Panc1 (cell line): ENCODE data around the gene IGSF3. TPM values are rescaled to one million over a fixed set of nuclear protein-coding genes. Genes with fewer than 3 reads are reported as not detected.

Experiments
- ATAC-seq: fragments of 200-7000 bp; cut with Tn5 transposase; 2 replicates; pipeline ENCODE4 v1.9.1; 2020; ENCODE audit warnings: mild to moderate bottlenecking, moderate library complexity
- BruUV-seq: library from RNA; stranded (reverse); fragments of 400-500 nt; replicated peaks from 2 replicates; lab custom pipeline; 2021; lab: Mats Ljungman, UMichigan
- CTCF ChIA-PET: fragments of 300-600 bp; sonication (Branson Sonifier 250); formaldehyde crosslinking; loops from one replicate; lab custom pipeline; 2022; ENCODE audit warnings: antibody characterized with exemption; lab: Charles Lee
- POLR2A ChIA-PET: fragments of 300-600 bp; sonication (Branson Sonifier 250); formaldehyde crosslinking; loops from one replicate; lab custom pipeline; 2022; ENCODE audit warnings: antibody characterized with exemption; lab: Charles Lee
- DNase-seq: peaks from one replicate; pipeline ENCODE4 v3.0.0-alpha.2; 2010; ENCODE audit warnings: low read depth, low spot score
- H3K27ac ChIP-seq: 2 replicates; pipeline ENCODE4 v1.5.1; 2011; ENCODE audit warnings: mild to moderate bottlenecking, low read length, inconsistent platforms
- H3K27me3 ChIP-seq: fragments of 200-500 bp; sonication (Bioruptor generic); 2 replicates; pipeline ENCODE4 v1.6.0; 2014; ENCODE audit warnings: low read length, inconsistent platforms; ENCODE audit not compliant: control insufficient read depth, insufficient read depth
- H3K36me3 ChIP-seq: fragments of 200-500 bp; sonication (Bioruptor generic); 2 replicates; pipeline ENCODE4 v1.5.1; 2014; ENCODE audit warnings: inconsistent platforms, mild to moderate bottlenecking, low read length, moderate library complexity; ENCODE audit not compliant: control insufficient read depth, insufficient read depth
- H3K4me1 ChIP-seq: 2 replicates; pipeline ENCODE4 v1.5.1; 2011; ENCODE audit warnings: inconsistent platforms, mild to moderate bottlenecking, low read length, moderate library complexity; ENCODE audit not compliant: control insufficient read depth, insufficient read depth
- H3K4me3 ChIP-seq, 2 experiments: 2 replicates each; pipeline ENCODE4 v1.5.1; 2011 to 2012; ENCODE audit warnings: low read depth in 2 of 2, low read length in 2 of 2, mild to moderate bottlenecking in 2 of 2, inconsistent platforms in 1 of 2, moderate library complexity in 1 of 2
- H3K9me3 ChIP-seq: fragments of 200-500 bp; sonication (Bioruptor generic); 2 replicates; pipeline ENCODE4 v1.5.1; 2014; ENCODE audit warnings: low read depth, mild to moderate bottlenecking, inconsistent platforms, low read length, moderate library complexity; ENCODE audit not compliant: control insufficient read depth, insufficient read depth
- POLR2AphosphoS5 ChIP-seq: IDR thresholded peaks from 2 replicates; pipeline ENCODE4 v1.6.1; 2012; ENCODE audit warnings: mild to moderate bottlenecking, low read depth, low read length, moderate library complexity
- REST ChIP-seq, 2 experiments: IDR thresholded peaks; 2 replicates each; pipeline ENCODE4 v1.6.1; 2011 to 2012; ENCODE audit warnings: low read depth in 2 of 2, control low read depth in 1 of 2, low read length in 1 of 2, mild to moderate bottlenecking in 1 of 2, moderate library complexity in 1 of 2; ENCODE audit not compliant: insufficient read depth in 1 of 2
- SIN3A ChIP-seq: IDR thresholded peaks from 2 replicates; pipeline ENCODE4 v1.6.1; 2012; ENCODE audit warnings: low read depth, mild to moderate bottlenecking, low read length, moderate library complexity, borderline replicate concordance; ENCODE audit not compliant: insufficient read depth
- TCF7L2 ChIP-seq: IDR thresholded peaks from 2 replicates; pipeline ENCODE4 v1.6.1; 2011; ENCODE audit warnings: mild to moderate bottlenecking, low read depth, low read length, inconsistent platforms
- in situ Hi-C: cut with HindIII; loops from 2 replicates; pipeline ENCODE4 v1.10.0; 2016; ENCODE audit warnings: low sequenced_read_pairs, low pct_unique_long_range_greater_than_20kb
- intact Hi-C: fragments of 100-400 bp; cut with micrococcal nuclease; formaldehyde crosslinking; loops from one replicate; pipeline ENCODE4 v1.10.0; 2022; ENCODE audit not compliant: unreplicated experiment
- total RNA-seq: library from RNA; stranded (reverse); gene quantifications from one replicate; pipeline ENCODE4 v1.2.1, GENCODE V29; 2021; ENCODE audit not compliant: unreplicated experiment
- TF ChIP-seq, protein P1 (sequence below): fragments of 450-650 bp; IDR thresholded peaks from 2 replicates; pipeline ENCODE4 v1.5.1; 2017; ENCODE audit warnings: mild to moderate bottlenecking

IGSF3 gene
- total RNA-seq, 1 experiment from 2014 or later = 9.3 TPM

GRCh38 chr1:116585886-116586285 is 81.6 kb downstream of the IGSF3 start:
- H3K27me3 ChIP-seq = no peaks in the 10 kb centered on the region
- H3K36me3 ChIP-seq = no peaks in the 10 kb centered on the region
- ChIA-PET POLR2A (no interaction called here), CTCF (no interaction called here)
- H3K27ac ChIP-seq = no peak overlapping the region
- no peak overlapping the region for H3K4me3 ChIP-seq
- ATAC-seq (no peak), DNase-seq (no peak)
- no TSS peak for BruUV-seq
- no peaks in the 10 kb centered on the region for H3K9me3 ChIP-seq
- intact Hi-C loops = no loop called here
- TF ChIP-seq POLR2AphosphoS5 = no peak
- no peak for TF ChIP-seq SIN3A
- no peak for TF ChIP-seq TCF7L2
- no peak for TF ChIP-seq REST (IDR thresholded peaks at IDR 0.05; ENCODE audit: insufficient read depth in 1 of 2, low read depth in 2 of 2, low read length in 1 of 2)
- TF ChIP-seq, protein P1, sequence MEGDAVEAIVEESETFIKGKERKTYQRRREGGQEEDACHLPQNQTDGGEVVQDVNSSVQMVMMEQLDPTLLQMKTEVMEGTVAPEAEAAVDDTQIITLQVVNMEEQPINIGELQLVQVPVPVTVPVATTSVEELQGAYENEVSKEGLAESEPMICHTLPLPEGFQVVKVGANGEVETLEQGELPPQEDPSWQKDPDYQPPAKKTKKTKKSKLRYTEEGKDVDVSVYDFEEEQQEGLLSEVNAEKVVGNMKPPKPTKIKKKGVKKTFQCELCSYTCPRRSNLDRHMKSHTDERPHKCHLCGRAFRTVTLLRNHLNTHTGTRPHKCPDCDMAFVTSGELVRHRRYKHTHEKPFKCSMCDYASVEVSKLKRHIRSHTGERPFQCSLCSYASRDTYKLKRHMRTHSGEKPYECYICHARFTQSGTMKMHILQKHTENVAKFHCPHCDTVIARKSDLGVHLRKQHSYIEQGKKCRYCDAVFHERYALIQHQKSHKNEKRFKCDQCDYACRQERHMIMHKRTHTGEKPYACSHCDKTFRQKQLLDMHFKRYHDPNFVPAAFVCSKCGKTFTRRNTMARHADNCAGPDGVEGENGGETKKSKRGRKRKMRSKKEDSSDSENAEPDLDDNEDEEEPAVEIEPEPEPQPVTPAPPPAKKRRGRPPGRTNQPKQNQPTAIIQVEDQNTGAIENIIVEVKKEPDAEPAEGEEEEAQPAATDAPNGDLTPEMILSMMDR = no peak
- no peaks in the 10 kb centered on the region for H3K4me1 ChIP-seq
- in situ Hi-C loops = no loop called here

DNA sequence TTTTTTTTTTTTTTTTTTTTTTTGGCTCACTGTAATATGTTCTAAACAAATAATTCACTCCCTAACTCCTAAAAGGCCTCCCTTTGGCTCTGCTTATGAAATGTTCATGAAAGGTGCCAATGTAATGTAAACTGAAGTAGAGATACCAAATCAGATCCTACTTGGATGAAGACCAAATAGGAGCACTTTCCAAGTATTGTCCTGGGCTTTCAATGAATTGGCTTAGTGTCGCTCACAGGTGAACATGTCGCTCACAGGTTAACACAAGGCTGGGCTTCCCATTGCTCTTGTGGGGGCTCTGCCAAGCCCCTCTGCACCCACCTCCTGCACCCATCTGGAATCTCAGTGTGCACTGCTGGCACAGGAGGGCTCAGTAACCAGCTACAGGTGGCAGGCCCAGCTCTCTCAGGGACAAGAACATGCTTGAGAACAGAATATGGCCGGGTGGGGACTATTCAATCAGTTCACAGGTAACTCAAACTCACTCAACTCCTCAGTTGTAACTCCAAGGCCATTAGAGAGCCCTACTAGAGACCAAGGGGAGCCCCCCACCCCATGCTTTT is 86.1 kb downstream of the IGSF3 start:
- TF ChIP-seq, protein P1 = no peak
- TF ChIP-seq REST (IDR thresholded peaks at IDR 0.05; ENCODE audit: insufficient read depth in 1 of 2, low read depth in 2 of 2, low read length in 1 of 2) = no peak
- TF ChIP-seq TCF7L2 = no peak
- POLR2A ChIA-PET = no interaction called here
- intact Hi-C loops = no loop called here
- DNase-seq = no peak
- H3K27ac ChIP-seq = no peak overlapping the region
- no peaks in the 10 kb centered on the region for H3K9me3 ChIP-seq
- no peaks in the 10 kb centered on the region for H3K27me3 ChIP-seq
- H3K36me3 ChIP-seq = no peaks in the 10 kb centered on the region
- in situ Hi-C loops = no loop called here
- H3K4me3 ChIP-seq = no peak overlapping the region
- CTCF ChIA-PET = no interaction called here
- no peaks in the 10 kb centered on the region for H3K4me1 ChIP-seq
- no peak for ATAC-seq
- no TSS peak for BruUV-seq
